Measurements from ENCODE around the gene RPRD2. TPM values are rescaled to one million over a fixed set of nuclear protein-coding genes. Genes with fewer than 3 reads are reported as not detected.
A peak's percentile ranks its signal among the peaks of the same experiment; 100 is the strongest.

The RPRD2 gene
- total and polyA plus RNA-seq, 9 of the 15 experiments (the other 6 are each of a cell fraction or from before 2014, with no cell fraction given), result 1.5 to 21.6 (median 7.7) TPM

DNA sequence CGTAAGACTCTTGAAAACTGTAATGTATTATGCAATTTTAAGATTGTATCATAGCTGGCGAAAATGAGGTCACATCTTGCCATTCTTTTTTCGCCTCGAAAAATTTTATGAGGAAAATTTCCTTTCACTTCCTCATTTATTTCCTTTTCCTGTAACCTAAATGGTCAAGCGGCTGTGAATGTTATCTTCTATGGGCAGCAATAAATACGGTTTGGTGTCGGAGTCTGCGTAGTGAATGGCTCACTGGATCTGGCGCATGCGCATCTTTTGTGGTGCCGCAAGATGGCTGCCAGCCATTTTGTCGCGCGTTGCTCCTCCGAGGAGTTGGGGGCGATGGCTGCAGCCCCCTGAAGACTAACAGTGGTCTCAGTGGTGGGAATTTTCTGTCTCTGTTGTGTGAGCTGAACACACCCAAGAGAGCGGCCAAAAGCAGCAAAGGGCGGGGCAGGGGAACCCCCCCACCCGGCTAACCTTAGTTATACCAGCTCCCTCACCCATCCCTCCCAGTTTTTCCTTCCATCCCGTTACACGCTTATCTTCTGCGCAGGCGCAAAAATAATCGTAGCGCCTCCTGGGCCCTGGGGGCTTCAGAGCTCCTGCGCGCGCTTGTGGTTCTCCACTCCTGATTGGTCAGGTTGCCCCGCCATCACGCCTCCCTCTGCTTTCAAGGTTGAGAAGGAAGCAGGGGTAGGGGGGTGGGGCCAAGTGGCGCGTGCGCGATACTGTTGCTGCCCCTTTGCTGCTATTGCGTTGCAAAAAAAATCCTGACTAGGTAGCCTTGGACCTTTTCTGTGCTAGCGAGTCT, at the start of gene RPRD2 (continued):
- TF ChIP-seq, protein P1, sequence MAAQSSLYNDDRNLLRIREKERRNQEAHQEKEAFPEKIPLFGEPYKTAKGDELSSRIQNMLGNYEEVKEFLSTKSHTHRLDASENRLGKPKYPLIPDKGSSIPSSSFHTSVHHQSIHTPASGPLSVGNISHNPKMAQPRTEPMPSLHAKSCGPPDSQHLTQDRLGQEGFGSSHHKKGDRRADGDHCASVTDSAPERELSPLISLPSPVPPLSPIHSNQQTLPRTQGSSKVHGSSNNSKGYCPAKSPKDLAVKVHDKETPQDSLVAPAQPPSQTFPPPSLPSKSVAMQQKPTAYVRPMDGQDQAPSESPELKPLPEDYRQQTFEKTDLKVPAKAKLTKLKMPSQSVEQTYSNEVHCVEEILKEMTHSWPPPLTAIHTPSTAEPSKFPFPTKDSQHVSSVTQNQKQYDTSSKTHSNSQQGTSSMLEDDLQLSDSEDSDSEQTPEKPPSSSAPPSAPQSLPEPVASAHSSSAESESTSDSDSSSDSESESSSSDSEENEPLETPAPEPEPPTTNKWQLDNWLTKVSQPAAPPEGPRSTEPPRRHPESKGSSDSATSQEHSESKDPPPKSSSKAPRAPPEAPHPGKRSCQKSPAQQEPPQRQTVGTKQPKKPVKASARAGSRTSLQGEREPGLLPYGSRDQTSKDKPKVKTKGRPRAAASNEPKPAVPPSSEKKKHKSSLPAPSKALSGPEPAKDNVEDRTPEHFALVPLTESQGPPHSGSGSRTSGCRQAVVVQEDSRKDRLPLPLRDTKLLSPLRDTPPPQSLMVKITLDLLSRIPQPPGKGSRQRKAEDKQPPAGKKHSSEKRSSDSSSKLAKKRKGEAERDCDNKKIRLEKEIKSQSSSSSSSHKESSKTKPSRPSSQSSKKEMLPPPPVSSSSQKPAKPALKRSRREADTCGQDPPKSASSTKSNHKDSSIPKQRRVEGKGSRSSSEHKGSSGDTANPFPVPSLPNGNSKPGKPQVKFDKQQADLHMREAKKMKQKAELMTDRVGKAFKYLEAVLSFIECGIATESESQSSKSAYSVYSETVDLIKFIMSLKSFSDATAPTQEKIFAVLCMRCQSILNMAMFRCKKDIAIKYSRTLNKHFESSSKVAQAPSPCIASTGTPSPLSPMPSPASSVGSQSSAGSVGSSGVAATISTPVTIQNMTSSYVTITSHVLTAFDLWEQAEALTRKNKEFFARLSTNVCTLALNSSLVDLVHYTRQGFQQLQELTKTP (IDR thresholded peaks at IDR 0.05; ENCODE audit: low read depth in 1 of 2, partially characterized antibody in 2 of 2), result peak in 1 of 2 experiments; percentile 15
- TF ChIP-seq TOE1 (IDR thresholded peaks at IDR 0.05; ENCODE audit: borderline replicate concordance) (peak; percentile 63; the same call in 1 of the 2 replicates), TOE1 (CRISPR knock-in tag; IDR thresholded peaks at IDR 0.05; ENCODE audit: borderline replicate concordance, low read depth) (no peak), ZNF75A (CRISPR knock-in tag; IDR thresholded peaks at IDR 0.05) (no peak), TCF3 (CRISPR knock-in tag; IDR thresholded peaks at IDR 0.05) (peak; percentile 61; the same call in 1 of the 2 replicates), MED1 (CRISPR knock-in tag; IDR thresholded peaks at IDR 0.05; ENCODE audit: borderline replicate concordance) (no peak), TAF7 (tag; IDR thresholded peaks at IDR 0.05) (peak; percentile 100), ZNF12 (CRISPR knock-in tag; IDR thresholded peaks at IDR 0.05) (no peak), ZNF41 (CRISPR knock-in tag; conservative IDR thresholded peaks at IDR 0.05) (0 out of 2 replicates have a peak, but pooled peaks have one; percentile 20), HNRNPLL (IDR thresholded peaks at IDR 0.05; ENCODE audit: low read depth, low read length, poor library complexity, severe bottlenecking) (peak; percentile 62), EP300 (IDR thresholded peaks at IDR 0.05; ENCODE audit: low read length) (peak; percentile 59; the same call in 1 of the 2 replicates), YY1 (IDR thresholded peaks at IDR 0.05; ENCODE audit: borderline replicate concordance in 1 of 3, control insufficient read depth in 1 of 3, extremely low read depth in 1 of 3, insufficient read depth in 3 of 3, insufficient read length in 1 of 3, insufficient replicate concordance in 2 of 3, low read depth in 1 of 3, low read length in 2 of 3) (peak; percentile 94 to 99 (median 98)), CTCF (IDR thresholded peaks at IDR 0.05 in 2 of 3, conservative IDR thresholded peaks at IDR 0.05 in 1 of 3; ENCODE audit: insufficient read depth in 2 of 3, low read depth in 1 of 3, low read length in 3 of 3) (peak in 1 of 3 experiments; percentile 9; a peak in 1 of 6 replicates), SETDB1 (IDR thresholded peaks at IDR 0.05; ENCODE audit: low read length) (no peak), ZFX (CRISPR knock-in tag; IDR thresholded peaks at IDR 0.05) (no peak), ASH1L (IDR thresholded peaks at IDR 0.05; ENCODE audit: borderline replicate concordance, low read depth, partially characterized antibody) (no peak), RFX7 (CRISPR knock-in tag; IDR thresholded peaks at IDR 0.05) (no peak), ZNF174 (CRISPR knock-in tag; IDR thresholded peaks at IDR 0.05) (no peak)
- TF ChIP-seq, protein P2, sequence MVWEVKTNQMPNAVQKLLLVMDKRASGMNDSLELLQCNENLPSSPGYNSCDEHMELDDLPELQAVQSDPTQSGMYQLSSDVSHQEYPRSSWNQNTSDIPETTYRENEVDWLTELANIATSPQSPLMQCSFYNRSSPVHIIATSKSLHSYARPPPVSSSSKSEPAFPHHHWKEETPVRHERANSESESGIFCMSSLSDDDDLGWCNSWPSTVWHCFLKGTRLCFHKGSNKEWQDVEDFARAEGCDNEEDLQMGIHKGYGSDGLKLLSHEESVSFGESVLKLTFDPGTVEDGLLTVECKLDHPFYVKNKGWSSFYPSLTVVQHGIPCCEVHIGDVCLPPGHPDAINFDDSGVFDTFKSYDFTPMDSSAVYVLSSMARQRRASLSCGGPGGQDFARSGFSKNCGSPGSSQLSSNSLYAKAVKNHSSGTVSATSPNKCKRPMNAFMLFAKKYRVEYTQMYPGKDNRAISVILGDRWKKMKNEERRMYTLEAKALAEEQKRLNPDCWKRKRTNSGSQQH (CRISPR knock-in tag; IDR thresholded peaks at IDR 0.05), result 0 out of 2 replicates have a peak, but pooled peaks have one; percentile 46
